ENCODE results near the gene ARFGEF2.

DNA sequence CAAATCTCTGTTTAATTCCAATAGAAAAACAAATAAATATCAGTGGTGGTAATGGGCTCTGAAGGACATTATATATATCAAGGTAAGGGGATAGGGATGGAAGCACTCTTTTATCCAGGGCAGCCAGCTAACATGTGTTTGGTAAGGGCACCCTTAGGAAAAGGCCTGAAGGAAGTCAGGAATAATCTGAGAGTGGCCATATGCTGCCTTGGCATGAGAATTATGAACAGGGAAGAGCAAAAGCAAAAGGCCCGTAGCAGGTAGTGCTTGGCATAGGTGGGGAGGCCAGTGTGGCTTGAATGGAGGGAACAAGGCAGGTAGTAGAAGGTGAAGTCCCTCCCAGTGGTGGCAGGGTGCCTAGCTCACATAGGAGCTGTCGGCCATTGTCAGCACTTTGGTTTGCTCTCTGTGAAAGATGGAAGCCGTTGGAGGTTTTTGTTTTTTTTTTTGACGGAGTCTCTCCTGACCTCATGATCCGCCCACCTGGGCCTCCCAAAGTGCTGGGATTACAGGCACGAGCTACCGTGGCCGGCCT is 85.0 kb downstream of the ARFGEF2 start:
- no peak for TF ChIP-seq POLR2A (IDR thresholded peaks at IDR 0.05; ENCODE audit: low read depth, low read length)
- no peak for TF ChIP-seq MAFK (IDR thresholded peaks at IDR 0.05; ENCODE audit: low read depth, low read length)
- TF ChIP-seq RAD21 (IDR thresholded peaks at IDR 0.05; ENCODE audit: low read length), result no peak
- TF ChIP-seq SMC3 (IDR thresholded peaks at IDR 0.05; ENCODE audit: low read depth, low read length), result no peak
- TF ChIP-seq, protein P1, sequence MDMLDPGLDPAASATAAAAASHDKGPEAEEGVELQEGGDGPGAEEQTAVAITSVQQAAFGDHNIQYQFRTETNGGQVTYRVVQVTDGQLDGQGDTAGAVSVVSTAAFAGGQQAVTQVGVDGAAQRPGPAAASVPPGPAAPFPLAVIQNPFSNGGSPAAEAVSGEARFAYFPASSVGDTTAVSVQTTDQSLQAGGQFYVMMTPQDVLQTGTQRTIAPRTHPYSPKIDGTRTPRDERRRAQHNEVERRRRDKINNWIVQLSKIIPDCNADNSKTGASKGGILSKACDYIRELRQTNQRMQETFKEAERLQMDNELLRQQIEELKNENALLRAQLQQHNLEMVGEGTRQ (IDR thresholded peaks at IDR 0.05; ENCODE audit: low read depth, low read length), result no peak
- TF ChIP-seq, protein P2, sequence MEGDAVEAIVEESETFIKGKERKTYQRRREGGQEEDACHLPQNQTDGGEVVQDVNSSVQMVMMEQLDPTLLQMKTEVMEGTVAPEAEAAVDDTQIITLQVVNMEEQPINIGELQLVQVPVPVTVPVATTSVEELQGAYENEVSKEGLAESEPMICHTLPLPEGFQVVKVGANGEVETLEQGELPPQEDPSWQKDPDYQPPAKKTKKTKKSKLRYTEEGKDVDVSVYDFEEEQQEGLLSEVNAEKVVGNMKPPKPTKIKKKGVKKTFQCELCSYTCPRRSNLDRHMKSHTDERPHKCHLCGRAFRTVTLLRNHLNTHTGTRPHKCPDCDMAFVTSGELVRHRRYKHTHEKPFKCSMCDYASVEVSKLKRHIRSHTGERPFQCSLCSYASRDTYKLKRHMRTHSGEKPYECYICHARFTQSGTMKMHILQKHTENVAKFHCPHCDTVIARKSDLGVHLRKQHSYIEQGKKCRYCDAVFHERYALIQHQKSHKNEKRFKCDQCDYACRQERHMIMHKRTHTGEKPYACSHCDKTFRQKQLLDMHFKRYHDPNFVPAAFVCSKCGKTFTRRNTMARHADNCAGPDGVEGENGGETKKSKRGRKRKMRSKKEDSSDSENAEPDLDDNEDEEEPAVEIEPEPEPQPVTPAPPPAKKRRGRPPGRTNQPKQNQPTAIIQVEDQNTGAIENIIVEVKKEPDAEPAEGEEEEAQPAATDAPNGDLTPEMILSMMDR (conservative IDR thresholded peaks at IDR 0.05; ENCODE audit: low read depth, low read length), result no peak
- TF ChIP-seq CHD1 (IDR thresholded peaks at IDR 0.05; ENCODE audit: low read depth, low read length), result no peak
- no peak for TF ChIP-seq MAZ (IDR thresholded peaks at IDR 0.05; ENCODE audit: borderline replicate concordance, low read depth, low read length)
- TF ChIP-seq, protein P3, sequence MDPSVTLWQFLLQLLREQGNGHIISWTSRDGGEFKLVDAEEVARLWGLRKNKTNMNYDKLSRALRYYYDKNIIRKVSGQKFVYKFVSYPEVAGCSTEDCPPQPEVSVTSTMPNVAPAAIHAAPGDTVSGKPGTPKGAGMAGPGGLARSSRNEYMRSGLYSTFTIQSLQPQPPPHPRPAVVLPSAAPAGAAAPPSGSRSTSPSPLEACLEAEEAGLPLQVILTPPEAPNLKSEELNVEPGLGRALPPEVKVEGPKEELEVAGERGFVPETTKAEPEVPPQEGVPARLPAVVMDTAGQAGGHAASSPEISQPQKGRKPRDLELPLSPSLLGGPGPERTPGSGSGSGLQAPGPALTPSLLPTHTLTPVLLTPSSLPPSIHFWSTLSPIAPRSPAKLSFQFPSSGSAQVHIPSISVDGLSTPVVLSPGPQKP (IDR thresholded peaks at IDR 0.05; ENCODE audit: borderline replicate concordance, low read depth, low read length), result no peak
- TF ChIP-seq FOS (IDR thresholded peaks at IDR 0.05; ENCODE audit: low read depth, low read length), result no peak
- TF ChIP-seq RFX5 (IDR thresholded peaks at IDR 0.05; ENCODE audit: low read depth, low read length), result no peak
- TF ChIP-seq NFE2L2 (IDR thresholded peaks at IDR 0.05; ENCODE audit: low read depth, low read length), result no peak
- TF ChIP-seq CEBPB (IDR thresholded peaks at IDR 0.05; ENCODE audit: low read depth, low read length), result no peak
- TF ChIP-seq MXI1 (IDR thresholded peaks at IDR 0.05; ENCODE audit: borderline replicate concordance, low read depth, low read length), result no peak

Data from IMR-90 (cell line).